IPS-NIHi7 (cell line): ENCODE data around the gene KDM3A.

Source experiments
- DNase-seq: peaks from one replicate; pipeline ENCODE4 v3.0.0; 2012; ENCODE audit warnings: mixed read lengths; ENCODE audit errors: extremely low spot score

KDM3A gene

DNA sequence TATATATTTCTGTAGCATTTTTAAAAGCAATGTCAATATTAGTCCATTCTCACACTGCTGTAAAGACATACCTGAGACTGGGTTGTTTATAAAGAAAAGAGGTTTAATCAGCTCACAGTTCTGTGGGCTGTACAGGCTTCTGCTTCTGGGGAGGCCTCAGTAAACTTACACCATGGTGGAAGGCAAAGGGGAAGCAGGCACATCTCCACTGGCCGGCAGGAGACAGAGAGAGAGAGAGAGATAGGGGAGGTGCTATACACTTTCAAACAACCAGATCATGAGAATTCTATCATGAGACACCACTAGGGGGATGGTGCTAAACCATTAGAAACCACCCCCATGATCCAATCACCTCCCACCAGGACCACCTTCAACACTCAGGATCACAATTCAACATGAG is 79.0 kb downstream of the KDM3A start:
- no peak for DNase-seq

DNA sequence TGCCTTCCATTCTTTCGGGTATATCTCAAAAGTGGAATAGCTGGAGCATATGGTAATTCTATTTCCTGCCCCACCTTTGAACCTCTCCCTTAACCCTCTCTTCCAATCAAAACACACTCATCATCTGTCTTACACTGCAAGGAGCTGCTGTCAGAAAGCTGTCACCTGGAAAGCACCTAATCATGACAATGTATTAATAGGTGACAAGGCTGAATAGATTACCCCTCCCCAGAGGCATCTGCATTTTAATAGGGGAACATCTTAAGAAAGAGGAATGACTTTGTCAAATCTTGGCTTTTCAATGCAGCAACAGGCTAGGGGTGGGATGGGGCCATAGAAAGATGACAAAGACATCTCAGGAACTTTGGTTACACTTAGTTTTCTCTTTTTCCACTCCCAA is 80.8 kb downstream of the KDM3A start:
- no peak for DNase-seq

DNA sequence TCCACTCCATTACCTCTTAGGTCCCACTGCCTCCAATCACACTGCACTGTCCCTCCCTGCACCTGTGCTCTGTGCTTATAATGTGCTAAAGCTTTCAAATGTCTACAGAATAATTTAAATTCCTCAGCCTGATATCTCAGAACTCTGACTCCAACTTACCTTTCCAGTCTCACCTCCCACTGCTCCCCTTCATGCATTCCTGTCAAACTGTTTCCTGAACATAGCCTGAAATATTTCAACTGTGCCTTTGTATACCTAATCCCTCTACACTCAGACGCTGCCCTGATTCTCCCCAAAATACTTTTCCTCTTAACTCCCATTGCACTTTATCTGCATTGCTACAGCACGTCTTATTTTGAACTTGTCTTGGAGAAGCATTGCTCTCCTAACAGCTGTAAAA is 81.5 kb downstream of the KDM3A start:
- no peak for DNase-seq

DNA sequence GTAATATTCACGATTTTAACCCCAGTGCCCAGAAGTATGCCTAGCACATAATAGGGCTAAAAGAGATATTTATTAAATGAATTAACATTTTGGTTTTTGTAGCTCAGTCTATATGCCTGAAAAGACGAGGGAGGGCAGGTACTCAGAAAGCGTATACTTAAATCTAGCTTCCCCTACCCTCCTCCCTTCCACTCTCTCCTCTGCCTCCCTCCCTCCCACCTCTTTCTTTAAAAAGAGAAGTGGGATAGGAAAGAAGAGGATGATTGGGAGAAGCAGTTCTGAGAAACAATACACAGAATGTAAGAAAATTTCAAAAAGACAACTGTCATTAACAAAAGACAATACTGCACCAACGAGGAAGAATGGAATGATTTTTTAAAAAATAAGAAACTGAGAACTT is 82.3 kb downstream of the KDM3A start:
- no peak for DNase-seq

DNA sequence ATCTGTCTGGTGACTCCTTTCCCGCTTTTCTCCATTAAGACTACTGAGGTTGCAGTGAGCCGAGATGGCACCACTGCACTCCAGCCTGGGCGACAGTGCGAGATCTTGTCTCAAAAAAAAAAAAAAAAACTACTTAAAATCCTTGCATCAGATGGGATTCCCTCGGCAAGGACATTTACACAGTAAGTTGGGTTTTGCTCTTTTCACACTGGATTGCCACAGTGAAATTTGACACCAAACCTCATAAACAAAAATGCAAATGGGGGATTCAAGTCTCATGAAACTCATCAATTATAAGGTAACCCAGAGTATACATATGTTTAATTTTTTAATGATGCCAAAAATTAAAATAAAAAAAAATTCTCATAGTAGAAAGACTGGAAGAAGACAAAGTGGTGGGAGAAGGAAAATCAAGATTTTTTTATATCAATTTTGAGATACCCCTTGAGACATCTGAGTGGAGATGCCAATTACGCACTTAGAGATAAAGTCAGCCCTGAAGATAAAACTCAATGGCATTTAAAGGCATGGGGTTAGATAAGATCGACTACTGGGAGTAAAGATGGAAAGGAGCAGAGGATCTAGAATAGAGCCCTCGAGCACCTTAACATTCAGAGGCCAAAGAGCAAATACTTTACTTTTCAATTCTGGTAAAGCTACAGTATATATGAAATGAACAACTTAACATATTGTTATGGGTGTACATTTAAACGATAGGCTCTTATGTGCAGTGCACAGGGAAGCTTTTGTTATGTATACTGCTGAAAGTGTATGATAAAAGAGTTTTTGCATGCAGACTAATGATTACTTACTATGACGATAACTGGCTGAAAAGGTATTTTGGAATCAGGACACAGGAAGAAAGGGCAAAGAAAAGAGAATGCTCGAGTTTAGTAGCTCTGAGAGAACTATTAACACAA is 84.5 kb downstream of the KDM3A start:
- DNase-seq = no peak

DNA sequence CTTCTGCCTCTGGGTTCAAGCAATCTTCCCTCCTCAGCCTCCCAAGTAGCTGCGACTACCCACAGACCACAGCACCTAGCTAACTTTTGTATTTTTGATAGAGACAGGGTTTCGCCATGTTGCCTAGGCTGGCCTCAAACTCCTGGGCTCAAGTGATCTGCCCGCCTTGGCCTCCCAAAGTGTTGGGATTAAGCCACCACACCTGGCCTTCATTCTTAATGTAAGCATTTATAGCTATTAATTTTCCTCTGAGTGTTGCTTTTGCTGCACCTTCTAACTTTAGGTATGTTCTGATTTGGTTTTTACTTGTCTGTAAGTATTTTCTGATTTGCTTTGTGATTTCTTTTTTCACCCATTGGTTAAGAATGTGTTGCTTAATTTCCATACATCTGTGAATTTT is 92.4 kb downstream of the KDM3A start:
- DNase-seq = no peak

DNA sequence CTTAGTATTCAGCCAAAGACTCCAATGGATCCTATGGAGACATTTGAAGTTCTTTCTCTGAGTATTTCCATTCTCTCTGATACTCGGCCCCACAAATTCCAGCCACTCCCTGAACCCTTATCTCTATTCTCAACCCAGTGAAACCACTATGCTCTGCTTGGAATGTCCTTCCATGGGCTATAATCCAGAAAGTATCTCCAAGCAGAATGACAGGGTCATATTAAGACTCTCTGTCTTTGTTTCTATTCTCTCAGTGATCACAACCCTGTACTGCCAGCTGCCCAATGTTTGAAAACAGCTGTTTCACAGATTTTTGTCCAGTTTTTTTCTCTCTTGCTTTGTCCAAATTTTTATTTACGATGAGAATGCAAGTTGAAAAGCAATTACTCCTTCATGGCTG is 100.2 kb downstream of the KDM3A start:
- DNase-seq = no peak
